NCI-H510A treated with DMSO at 0.1 percent for 48 hours (cell line): ENCODE results near the gene DHH.
"Not testable (repeated sequence)": the region's sequence is repeated elsewhere in the genome, so short reads cannot be mapped to it uniquely, and the experiment has no call there.

ENCODE experiments used
- DNase-seq: peaks from one replicate; lab custom pipeline; 2025; lab: John Stamatoyannopoulos, UW

Gene DHH

GRCh38 chr12:49069507-49070346 is 24.9 kb downstream of the DHH start, which contains the start of gene RHEBL1:
Gene RHEBL1, minus strand, starts transcription at chr12:49069979. Its CDS starts 194 bp downstream, at chr12:49069785.
- peak; percentile 95 for DNase-seq

- DNase-seq, result no peak
Measured at GRCh38 chr12:49068879-49069506, 25.6 kb downstream of the DHH start.

GRCh38 chr12:49066120-49066519 is 28.5 kb downstream of the DHH start:
- no peak for DNase-seq

DNA sequence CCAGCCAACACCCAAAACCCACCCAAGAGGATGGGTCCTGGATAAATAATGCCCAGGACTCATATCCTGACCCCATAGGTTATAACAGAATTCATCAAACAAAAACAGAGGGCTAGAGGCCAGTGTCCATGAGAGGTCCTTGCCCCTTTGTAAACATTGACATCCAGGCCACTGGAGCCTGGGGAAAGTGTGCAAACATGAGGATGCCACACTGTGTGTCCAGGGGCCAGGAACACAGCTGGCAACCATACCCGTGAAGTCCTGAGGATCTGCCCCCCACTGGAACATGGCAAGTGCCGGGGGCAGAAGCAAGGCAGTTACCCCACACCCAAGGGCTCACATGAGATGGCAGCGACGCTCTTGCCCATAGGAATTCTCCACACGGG is 29.8 kb downstream of the DHH start:
- DNase-seq, result no peak

DNA sequence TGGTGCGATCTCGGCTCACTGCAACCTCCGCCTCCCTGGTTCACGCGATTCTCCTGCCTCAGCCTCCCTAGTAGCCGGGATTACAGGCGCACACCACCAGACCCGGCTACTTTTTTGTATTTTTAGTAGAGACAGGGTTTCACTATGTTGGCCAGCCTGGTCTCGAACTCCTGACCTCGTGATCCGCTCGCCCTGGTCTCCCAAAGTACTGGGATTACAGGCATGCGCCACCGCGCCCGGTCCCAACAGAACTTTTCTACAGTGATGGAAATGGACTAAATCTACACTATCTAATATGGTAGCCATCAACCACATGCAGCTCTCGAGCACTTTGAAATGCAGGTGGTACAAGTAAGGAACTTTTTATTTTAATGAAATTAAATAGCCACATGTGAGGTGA is 32.7 kb downstream of the DHH start:
- not testable (repeated sequence) for DNase-seq

DNA sequence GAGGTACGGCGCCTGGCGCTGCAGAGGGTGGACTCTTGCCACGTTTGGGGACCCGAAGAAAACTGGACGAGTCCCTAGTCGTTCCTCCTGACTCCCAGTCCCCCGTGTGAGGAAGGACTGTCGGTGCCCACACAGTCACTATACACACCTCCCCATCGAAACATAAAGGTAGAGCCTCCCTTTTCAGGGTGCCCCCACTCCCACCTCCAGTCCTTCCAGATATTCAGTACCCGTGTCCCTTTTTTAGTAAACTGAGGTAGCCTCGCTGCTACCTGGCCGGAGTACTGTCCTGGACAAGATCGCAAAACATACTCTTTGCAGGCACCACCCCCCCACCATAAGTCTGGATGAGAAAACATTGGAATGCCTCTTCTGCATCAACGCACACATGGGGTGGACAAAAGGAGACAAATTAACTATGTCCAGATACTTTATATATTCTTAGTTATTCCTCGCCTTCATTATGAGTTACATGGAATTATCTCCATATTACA is 33.4 kb downstream of the DHH start:
- DNase-seq, result no peak

GRCh38 chr12:49060237-49061156 is 34.1 kb downstream of the DHH start, which contains the start of gene KMT2D:
Gene KMT2D, minus strand, starts transcription at chr12:49060794. Its CDS starts 5,470 bp downstream, at chr12:49055324.
- DNase-seq, result peak; percentile 93

GRCh38 chr12:49059299-49060171 is 35.1 kb downstream of the DHH start:
- no peak for DNase-seq

DNA sequence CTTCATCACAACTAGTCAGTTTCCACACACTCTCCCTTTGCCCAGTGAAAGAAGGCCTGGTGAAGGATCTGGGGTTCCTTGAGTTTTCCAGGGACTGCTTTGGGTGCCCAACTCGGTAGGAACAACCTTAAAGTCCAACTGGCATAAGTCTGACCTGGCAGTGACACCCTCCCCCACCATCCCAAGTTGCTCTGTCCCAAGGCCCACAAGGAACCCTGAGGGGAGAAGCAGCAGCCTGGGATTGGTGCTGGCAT is 35.6 kb downstream of the DHH start:
- DNase-seq, result no peak

- DNase-seq, result no peak
Measured at GRCh38 chr12:49058366-49059044, 36.1 kb downstream of the DHH start.

GRCh38 chr12:49057888-49058287 is 36.7 kb downstream of the DHH start:
- DNase-seq, result peak; percentile 15

DNA sequence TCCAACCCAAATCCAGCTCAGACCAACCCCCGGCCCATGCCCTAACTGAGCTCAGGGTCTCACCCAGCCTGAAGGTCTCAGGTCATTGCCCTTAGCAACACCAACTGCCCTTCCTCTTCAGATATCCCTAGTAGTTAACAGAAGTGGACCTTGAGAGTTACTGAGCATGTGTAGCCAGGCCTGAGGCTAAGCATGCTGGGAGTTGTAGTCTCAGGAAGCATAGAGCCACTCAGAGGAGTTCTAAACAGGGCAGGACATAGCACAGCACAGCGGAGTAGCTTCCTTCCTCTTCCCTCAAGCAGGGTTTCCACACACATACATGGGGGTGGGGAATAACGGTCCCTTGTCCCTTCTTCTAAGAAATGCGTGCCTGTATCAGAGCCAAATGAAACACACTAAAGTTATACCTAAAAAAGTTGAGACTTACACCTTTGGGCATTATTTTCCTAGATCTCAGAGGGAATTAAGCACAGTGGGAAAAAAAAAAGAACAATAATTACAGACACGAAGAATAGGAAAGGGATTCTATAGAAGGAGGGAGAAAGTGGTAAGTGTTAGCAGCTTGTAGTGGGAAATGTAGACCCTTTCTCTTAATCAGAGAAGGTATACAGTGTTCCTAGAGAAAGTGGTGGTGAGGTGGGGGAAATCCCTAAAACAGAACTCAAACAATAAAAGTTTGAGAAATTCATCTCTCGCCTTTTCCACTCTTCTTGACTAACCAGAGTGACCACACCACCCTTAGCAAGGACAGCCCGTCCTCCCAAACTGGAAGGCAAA is 38.4 kb downstream of the DHH start:
- peak; percentile 64 for DNase-seq

GRCh38 chr12:49055092-49055491 is 39.5 kb downstream of the DHH start:
- no peak for DNase-seq

- DNase-seq, result no peak
Measured at GRCh38 chr12:49054524-49054923, 40.1 kb downstream of the DHH start.

GRCh38 chr12:49054096-49054495 is 40.5 kb downstream of the DHH start:
- DNase-seq, result no peak

- DNase-seq, result no peak
Measured at GRCh38 chr12:49052451-49053208, 42.0 kb downstream of the DHH start.

DNA sequence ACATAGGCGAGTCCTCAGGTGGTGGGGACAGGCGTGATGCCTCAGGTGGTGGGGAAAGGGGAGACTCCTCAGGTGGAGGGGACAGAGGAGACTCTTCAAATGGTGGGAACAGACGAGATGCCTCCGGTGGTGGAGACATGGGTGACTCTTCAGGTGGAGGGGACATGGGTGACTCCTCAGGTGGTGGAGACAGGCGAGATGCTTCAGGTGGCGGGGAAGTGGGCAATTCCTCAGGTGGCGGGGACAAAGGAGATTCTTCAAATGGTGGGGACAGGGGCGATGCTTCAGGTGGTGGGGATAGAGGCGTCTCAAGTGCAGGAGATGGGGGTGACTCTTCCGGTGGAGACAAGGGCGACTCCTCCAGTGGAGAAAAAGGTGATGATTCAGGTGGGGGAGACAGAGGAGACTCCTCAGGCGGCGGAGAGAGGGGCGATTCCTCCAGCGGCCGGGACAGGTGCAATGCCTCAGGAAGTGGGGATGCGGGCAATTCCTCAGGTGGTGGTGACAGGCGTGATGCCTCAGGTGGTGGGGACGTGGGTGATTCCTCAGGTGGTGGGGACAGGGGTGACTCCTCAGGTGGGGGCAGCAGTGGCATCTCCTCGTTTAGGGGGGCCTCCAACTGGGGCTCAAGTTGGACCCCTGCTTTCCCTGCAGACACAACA is 42.7 kb downstream of the DHH start:
- DNase-seq, result no peak

DNA sequence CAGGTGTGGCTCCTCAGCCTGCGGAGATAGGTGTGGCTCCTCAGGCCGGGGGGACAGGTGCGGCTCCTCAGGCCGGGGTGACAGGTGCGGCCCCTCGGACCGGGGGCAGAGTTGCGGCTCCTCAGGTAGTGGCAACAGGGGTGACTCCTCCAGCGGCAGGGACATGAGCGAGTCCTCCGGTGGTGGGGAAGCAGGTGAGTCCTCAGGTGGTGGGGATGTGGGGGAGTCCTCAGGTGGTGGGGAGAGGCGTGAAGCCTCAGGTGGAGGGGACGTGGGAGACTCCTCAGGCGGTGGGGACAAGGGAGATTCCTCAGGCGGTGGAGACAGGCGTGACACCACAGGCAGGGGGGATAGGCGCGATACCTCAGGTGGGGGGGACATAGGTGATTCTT is 43.2 kb downstream of the DHH start:
- DNase-seq, result no peak
